ENCODE results near the gene CLIC4.
"Not testable (repeated sequence)": the region's sequence is repeated elsewhere in the genome, so short reads cannot be mapped to it uniquely, and the experiment has no call there.

CLIC4 gene

GRCh38 chr1:24748191-24749121 is 3.2 kb downstream of the CLIC4 start:
- no peak for DNase-seq

- DNase-seq, result no peak
Measured at GRCh38 chr1:24749252-24749651, 4.0 kb downstream of the CLIC4 start.

- no peak for DNase-seq
Measured at GRCh38 chr1:24749886-24750285, 4.6 kb downstream of the CLIC4 start.

GRCh38 chr1:24751833-24752232 is 6.6 kb downstream of the CLIC4 start:
- DNase-seq, result no peak

GRCh38 chr1:24752305-24752704 is 7.1 kb downstream of the CLIC4 start:
- DNase-seq, result no peak

GRCh38 chr1:24754229-24754628 is 9.0 kb downstream of the CLIC4 start:
- DNase-seq, result no peak

GRCh38 chr1:24755323-24755722 is 10.1 kb downstream of the CLIC4 start:
- DNase-seq, result not testable (repeated sequence)

- DNase-seq, result no peak
Measured at GRCh38 chr1:24756395-24756794, 11.1 kb downstream of the CLIC4 start.

- DNase-seq, result no peak
Measured at GRCh38 chr1:24759492-24759891, 14.2 kb downstream of the CLIC4 start.

GRCh38 chr1:24761582-24761981 is 16.3 kb downstream of the CLIC4 start:
- DNase-seq, result no peak

- no peak for DNase-seq
Measured at GRCh38 chr1:24762133-24762676, 17.0 kb downstream of the CLIC4 start.

GRCh38 chr1:24763671-24764070 is 18.4 kb downstream of the CLIC4 start:
- no peak for DNase-seq

GRCh38 chr1:24764439-24764838 is 19.2 kb downstream of the CLIC4 start:
- DNase-seq, result no peak

GRCh38 chr1:24764848-24765247 is 19.6 kb downstream of the CLIC4 start:
- no peak for DNase-seq

GRCh38 chr1:24765308-24765988 is 20.2 kb downstream of the CLIC4 start:
- DNase-seq, result no peak

GRCh38 chr1:24767351-24767750 is 22.1 kb downstream of the CLIC4 start:
- no peak for DNase-seq

GRCh38 chr1:24768873-24769605 is 23.8 kb downstream of the CLIC4 start:
- DNase-seq, result no peak

GRCh38 chr1:24769656-24770651 is 24.7 kb downstream of the CLIC4 start:
- DNase-seq, result no peak

GRCh38 chr1:24770881-24771280 is 25.6 kb downstream of the CLIC4 start:
- no peak for DNase-seq

GRCh38 chr1:24771574-24771973 is 26.3 kb downstream of the CLIC4 start:
- DNase-seq, result no peak

GRCh38 chr1:24773618-24774017 is 28.4 kb downstream of the CLIC4 start:
- no peak for DNase-seq

- no peak for DNase-seq
Measured at GRCh38 chr1:24775348-24775747, 30.1 kb downstream of the CLIC4 start.

All from activated CD4-positive, alpha-beta T cell treated with anti-CD3 and anti-CD28 coated beads, Interleukin-2, amount 50 U/mL, for 16 hours (primary cell).